GM19328 (cell line): Measurements from ENCODE around the gene AP4E1.
"Not testable (repeated sequence)": the region's sequence is repeated elsewhere in the genome, so short reads cannot be mapped to it uniquely, and the experiment has no call there.

Source experiments
- ATAC-seq: cut with Tn5 transposase; IDR thresholded peaks from one replicate; pipeline ENCODE4 v1.9.1; 2021; ENCODE audit warnings: mild to moderate bottlenecking, moderate library complexity; ENCODE audit not compliant: unreplicated experiment

Gene AP4E1

GRCh38 chr15:50943638-50944037 lies 35.2 kb downstream of the AP4E1 start:
- ATAC-seq, result no peak

DNA sequence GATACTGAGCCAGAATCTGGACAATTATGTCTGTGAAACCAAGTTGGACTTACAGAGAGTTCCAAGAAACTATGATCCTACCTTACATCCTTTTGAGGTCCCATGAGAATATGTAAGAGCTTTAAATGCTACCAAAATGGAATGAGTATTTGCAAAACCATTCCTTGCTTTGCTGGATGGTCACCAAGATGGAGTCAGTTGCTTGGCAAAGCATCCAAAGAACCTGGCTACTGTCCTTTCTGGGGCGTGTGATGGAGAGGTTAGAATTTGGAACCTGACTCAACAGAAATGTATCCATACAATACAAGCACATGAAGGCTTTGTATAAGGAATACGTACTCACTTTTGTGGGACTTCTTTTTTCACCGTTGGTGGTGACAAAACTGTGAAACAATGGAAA lies 36.2 kb downstream of the AP4E1 start:
- no peak for ATAC-seq

DNA sequence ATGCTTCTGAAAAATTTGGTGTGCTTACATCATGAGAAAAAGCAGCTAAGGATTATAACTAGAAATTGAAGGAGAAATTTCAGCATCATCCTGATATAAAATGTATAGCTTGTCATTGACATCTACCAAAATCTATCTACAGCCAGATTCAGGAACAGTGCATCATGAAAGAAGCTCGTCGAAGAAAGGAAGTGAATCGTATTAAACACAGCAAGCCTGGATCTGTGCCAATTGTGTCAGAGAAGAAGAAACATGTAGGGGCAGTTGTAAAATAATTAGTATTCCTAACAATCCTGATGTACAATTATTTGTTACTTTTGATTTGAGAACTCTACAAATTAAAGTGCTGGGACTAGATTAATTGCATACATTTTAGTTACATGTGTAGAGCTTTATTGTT lies 37.2 kb downstream of the AP4E1 start:
- ATAC-seq, result no peak

GRCh38 chr15:50950745-50951144 lies 42.3 kb downstream of the AP4E1 start:
- not testable (repeated sequence) for ATAC-seq

- no peak for ATAC-seq
These were observed 44.8 kb downstream of the AP4E1 start for GRCh38 chr15:50953302-50953701.

GRCh38 chr15:50954837-50955236 lies 46.4 kb downstream of the AP4E1 start:
- ATAC-seq, result not testable (repeated sequence)

DNA sequence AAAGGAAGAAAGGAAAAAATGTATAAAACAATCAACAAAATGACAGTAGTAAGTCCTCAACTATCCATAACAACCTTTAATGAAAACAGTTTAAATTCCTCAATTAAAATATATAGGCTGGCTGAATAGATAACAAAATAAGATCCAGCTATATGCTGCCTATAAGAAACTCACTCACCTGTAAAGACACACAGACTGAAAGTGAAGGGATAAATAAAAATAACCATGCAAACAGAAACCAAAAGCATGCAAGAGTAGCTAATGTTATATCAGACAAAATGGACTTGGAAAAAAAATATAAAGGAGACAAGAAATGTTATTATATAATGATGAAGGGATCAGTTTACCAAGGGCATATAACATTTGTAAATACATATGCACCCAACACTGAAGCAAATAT lies 51.2 kb downstream of the AP4E1 start:
- ATAC-seq, result no peak

DNA sequence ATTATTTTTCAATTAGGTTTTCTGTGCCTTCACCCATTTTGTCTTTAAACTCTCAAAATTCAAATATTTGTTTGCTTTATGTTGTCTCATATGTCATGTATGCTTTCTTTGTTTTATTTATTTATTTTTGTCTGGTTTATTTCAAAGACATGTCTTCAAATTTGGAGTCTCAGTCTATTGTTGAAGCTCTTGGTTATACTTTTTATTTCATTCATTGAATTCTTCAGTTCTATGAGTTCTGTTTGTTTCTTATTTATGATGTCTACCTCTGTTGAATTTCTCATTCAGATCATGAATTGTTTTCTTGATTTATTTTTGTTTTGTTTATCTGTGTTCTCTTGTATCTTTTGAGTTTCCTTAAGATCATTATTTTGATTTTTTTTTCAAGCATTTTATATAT lies 55.6 kb downstream of the AP4E1 start:
- no peak for ATAC-seq

DNA sequence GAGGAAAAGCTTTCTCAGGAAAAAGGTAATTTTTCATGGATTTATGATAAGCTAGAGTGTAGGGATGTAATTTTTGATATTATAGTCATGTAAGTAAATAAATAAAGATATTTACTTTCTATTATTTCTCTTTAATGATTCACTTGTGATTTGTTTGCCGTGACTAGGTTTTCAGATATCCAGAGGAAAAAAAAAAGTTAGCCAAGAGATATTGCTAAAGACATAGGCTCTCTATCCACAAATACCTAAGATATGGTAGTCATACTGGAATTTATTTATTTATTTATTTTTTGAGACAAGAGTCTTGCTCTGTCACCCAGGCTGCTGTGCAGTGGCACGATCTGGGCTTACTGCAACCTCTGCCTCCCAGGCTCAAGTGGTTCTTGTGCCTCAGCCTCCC lies 59.9 kb downstream of the AP4E1 start:
- no peak for ATAC-seq

GRCh38 chr15:50970524-50970923 lies 62.0 kb downstream of the AP4E1 start:
- ATAC-seq, result no peak

- ATAC-seq, result no peak
These were observed 62.6 kb downstream of the AP4E1 start for GRCh38 chr15:50971115-50971514.

DNA sequence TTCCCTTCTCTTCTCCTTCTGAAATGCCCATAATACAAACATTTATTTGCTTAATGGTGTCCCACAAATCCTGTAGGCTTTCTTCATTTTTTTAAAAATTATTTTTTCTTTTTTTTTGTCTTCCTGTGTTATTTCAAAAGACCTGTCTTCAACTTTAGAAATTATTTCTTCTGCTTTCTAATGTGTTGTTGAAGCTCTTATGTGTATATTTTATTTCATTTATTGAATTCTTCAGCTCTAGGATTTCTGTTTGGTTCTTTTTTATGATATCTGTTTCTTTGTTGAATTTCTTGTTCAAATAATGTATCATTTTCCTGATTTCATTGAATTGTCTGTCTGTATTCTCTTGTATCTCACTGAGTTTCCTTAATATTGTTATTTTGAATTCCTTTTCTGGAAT lies 63.1 kb downstream of the AP4E1 start:
- no peak for ATAC-seq

DNA sequence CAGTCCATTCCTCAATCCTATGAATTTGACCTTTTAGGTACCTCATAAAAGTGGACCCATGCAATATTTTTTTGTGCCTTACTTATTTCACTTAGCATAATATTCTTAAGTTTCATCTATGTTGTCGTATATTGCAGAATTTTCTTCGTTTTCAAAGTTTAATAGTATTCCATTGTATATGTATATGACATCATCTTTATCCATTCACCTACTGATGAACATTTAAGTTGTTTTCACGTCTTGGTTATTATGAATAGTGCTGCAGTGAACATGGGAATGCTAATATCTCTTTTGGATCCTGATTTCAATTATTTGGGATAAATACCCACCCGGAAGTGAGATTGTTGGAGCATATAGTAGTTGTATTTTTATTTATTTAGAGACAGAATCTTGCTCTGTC lies 65.1 kb downstream of the AP4E1 start:
- no peak for ATAC-seq

- ATAC-seq, result no peak
These were observed 68.7 kb downstream of the AP4E1 start for GRCh38 chr15:50977162-50977561.

DNA sequence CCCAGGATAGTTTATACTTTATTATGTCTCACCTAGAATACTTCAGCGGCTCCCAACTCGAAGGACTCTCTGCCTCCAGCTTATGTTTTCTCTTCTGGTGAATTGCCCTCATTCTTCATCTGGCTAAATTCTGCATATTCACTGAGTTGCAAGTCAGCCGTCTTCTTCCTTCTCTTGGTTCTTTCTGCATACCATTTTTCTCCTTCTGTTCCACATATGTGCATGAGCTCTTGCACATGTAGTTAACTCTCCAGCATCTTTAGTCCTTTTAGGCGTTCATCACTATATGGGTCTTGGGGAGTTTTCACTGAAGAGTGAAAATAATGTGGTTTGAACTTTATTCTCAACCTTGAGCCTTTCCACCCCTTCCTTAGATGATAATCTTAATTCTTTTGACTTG lies 70.1 kb downstream of the AP4E1 start:
- ATAC-seq, result no peak

- ATAC-seq, result no peak
These were observed 70.6 kb downstream of the AP4E1 start for GRCh38 chr15:50979041-50979440.

DNA sequence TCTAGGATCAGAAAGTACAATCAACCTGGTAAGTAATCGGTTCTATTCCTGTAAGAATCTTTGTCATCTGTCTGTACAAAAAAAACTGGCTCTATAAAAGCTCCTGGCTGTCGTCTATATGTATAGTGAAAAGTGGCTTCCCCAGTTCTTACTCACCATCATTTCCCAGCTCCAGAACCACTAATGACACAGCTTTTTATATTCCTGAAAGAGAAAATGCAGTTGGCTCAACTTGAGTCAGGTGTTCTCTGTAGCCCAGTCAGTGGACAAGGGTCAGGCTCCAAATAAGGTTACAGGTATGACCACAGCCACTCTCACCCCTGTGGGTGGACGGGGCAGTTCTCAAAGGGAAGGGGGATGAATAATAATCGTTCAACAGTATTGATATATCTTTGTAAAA lies 85.1 kb downstream of the AP4E1 start:
- no peak for ATAC-seq

- no peak for ATAC-seq
These were observed 88.2 kb downstream of the AP4E1 start for GRCh38 chr15:50996641-50997040.

GRCh38 chr15:50997371-50998051 lies 89.0 kb downstream of the AP4E1 start:
- no peak for ATAC-seq

DNA sequence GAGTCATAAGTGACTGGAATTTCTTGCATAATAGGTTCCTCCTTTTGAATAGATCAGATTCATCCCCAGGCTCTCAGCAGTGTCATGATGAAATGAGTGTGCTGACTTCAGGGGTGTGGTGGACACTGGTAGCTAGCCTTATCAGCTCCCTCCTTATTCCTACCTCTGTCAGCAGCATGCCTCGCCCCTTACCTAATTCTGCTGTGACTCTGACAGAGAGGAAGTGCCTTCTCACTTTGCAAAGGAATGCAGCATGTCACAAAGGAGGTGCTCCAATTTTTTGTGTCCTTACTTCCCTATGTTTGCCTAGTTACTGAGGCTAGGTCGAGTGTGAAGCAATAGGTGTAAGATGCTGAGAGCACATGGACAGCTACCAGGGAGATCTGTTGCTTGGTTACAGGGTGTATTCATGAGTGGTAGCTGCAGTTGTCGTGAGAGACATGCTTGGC lies 95.6 kb downstream of the AP4E1 start:
- no peak for ATAC-seq

GRCh38 chr15:51006336-51006985 lies 98.0 kb downstream of the AP4E1 start:
- no peak for ATAC-seq

GRCh38 chr15:51007131-51007666 lies 98.7 kb downstream of the AP4E1 start:
- ATAC-seq, result no peak
